Purkinje cell (primary cell): ENCODE measurements around the gene RRP9. TPM values are rescaled to one million over a fixed set of nuclear protein-coding genes. Genes with fewer than 3 reads are reported as not detected.

ENCODE experiments used
- polyA plus RNA-seq: library from polyadenylated mRNA; unstranded; fragments of >200 nt; fragmentation: Nextera tagmentation; gene quantifications from 2 replicates; pipeline ENCODE4 v1.2.1, GENCODE V29; 2014

Gene RRP9, protein sequence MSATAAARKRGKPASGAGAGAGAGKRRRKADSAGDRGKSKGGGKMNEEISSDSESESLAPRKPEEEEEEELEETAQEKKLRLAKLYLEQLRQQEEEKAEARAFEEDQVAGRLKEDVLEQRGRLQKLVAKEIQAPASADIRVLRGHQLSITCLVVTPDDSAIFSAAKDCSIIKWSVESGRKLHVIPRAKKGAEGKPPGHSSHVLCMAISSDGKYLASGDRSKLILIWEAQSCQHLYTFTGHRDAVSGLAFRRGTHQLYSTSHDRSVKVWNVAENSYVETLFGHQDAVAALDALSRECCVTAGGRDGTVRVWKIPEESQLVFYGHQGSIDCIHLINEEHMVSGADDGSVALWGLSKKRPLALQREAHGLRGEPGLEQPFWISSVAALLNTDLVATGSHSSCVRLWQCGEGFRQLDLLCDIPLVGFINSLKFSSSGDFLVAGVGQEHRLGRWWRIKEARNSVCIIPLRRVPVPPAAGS
- 3.4 and 6.5 TPM in 2 replicates for polyA plus RNA-seq

GRCh38 chr3:51941798-51942602, at the start of gene RRP9, which contains the start of gene PARP3:
TSS of gene RRP9 (minus strand) at chr3:51941904. CDS start at chr3:51941867, 37 bp downstream.
TSS of gene PARP3 (plus strand) at chr3:51942363. CDS start at chr3:51943356, 993 bp downstream.

DNA sequence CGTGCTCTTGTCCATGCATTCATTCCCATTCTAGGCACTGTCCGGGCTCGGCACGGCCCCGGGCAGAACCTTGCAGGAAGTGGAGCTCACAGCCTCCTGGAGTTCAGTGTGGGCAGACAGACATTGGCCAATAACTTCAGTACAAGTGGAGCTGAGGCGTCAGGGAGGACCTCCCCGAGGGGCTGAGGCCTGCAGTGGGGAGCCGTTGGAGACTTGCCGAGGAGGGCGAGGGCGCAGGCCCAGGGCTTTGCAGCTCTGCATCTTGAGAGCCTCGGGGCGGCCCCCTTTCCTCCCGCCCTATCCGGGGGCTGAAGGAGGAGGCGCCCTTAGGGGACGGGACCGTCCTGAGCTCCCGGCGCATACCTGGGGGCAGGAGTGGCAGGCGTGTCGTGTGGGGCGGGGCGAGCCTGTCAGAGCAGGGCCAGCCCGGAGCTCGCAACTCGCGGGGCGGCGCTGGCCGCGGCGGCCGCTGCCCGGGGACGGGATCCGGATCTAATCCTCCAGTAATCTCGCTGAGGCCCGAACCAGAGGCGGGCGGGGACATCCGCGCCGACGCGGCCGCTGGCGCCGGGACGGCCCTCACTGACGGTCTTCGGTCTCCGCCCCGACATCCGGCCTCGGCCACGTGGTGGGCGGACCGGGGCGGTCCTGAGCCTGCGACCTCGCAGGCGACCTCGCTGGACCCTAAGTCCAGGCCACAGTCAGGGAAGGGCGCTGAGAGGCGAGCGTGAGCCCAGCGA, 41.3 kb upstream of the RRP9 start, which contains the start of gene ACY1:
Gene ACY1, plus strand, starts transcription at position 698 of the 740 bp plus-strand sequence. CDS start 530 bp downstream, outside the sequence.

DNA sequence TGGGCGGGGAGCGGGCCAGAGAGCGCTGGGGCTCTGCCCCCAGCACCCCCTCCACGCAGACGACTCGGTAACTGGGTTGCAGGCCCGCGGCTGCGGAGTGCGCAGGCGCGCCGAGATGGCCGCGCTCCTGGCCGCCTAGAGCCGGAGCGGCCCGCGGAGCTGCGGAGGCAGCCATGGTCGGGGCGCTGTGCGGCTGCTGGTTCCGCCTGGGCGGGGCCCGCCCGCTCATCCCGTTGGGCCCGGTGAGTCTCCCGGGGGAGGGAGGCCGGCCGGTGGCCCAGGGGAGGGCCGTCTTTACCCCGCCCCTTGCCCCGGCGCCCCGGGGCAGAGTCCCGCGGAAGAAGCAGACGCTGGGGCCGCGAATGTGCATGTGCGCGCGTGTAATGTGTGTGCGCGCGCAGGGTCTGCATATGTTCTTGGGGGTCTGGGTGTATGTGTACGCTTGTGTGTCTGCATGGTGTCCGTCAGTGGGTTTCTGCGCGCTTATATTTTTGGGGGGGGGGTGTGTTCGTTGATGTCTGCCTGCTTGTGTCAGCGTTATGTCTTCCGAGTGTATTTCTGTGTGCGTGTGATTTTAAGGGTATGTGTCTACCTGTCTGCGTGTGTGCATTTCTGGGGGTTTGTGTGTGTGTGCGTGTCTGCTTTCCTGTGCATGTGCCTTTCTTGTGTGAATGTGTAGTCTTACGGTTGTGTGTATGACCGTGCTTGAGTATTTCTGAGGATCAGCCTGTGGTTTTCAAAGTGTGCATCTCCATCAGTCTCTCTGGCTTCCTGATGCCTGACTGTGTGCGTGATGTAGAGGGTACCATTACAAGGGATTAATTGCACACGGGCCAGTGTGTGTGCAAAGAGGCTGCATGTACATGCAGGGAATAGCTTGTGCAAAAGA, 33.5 kb upstream of the RRP9 start, which contains the start of gene ABHD14A:
Gene ABHD14A, plus strand, starts transcription at position 102 of the 889 bp plus-strand sequence. Its CDS starts 72 bp downstream, at position 174.

GRCh38 chr3:51967384-51968169, 25.9 kb upstream of the RRP9 start, which contains the start of gene PCBP4:
TSS of gene PCBP4 (minus strand) at chr3:51967454. CDS start at chr3:51961240, 6,214 bp downstream.

GRCh38 chr3:51955175-51955892, 13.6 kb upstream of the RRP9 start, which contains the start of gene GPR62:
TSS of gene GPR62 (plus strand) at chr3:51955381. CDS start at chr3:51955653, 272 bp downstream.

Other genes starting within 250 kb of the RRP9 start
- 0.50 TPM in 1 of 2 replicates, not detected in the other for gene GRM2, start 234.8 kb downstream of the RRP9 start, polyA plus RNA-seq
- not detected in 2 replicates for gene IQCF6, start 162.7 kb downstream of the RRP9 start, polyA plus RNA-seq
- not detected in 2 replicates for gene IQCF2, start 80.3 kb downstream of the RRP9 start, polyA plus RNA-seq
- not detected in 2 replicates for gene IQCF5, start 66.3 kb downstream of the RRP9 start, polyA plus RNA-seq
- gene IQCF1, start 38.6 kb downstream of the RRP9 start, polyA plus RNA-seq, result not detected in 2 replicates
- 2.3 and 2.5 TPM in 2 replicates for gene PARP3, start 459 bp upstream of the RRP9 start, polyA plus RNA-seq
- 0.53 TPM in 1 of 2 replicates, not detected in the other for gene GPR62, start 13.5 kb upstream of the RRP9 start, polyA plus RNA-seq
- 0.67 and 2.1 TPM in 2 replicates for gene PCBP4, start 25.6 kb upstream of the RRP9 start, polyA plus RNA-seq
- gene ABHD14B, start 32.1 kb upstream of the RRP9 start, polyA plus RNA-seq, result 2.0 and 3.7 TPM in 2 replicates
- 59.8 and 65.2 TPM in 2 replicates for gene ABHD14A, start 33.2 kb upstream of the RRP9 start, polyA plus RNA-seq
- gene ACY1, start 41.6 kb upstream of the RRP9 start, polyA plus RNA-seq, result 4.4 and 12.2 TPM in 2 replicates
- gene RPL29, start 54.0 kb upstream of the RRP9 start, polyA plus RNA-seq, result 878 and 896 TPM in 2 replicates
- gene DUSP7, start 114.7 kb upstream of the RRP9 start, polyA plus RNA-seq, result 0.25 and 1.0 TPM in 2 replicates
- 0.13 and 0.34 TPM in 2 replicates for gene POC1A, start 212.5 kb upstream of the RRP9 start, polyA plus RNA-seq